HL-60 (cell line): ENCODE results near the gene ZNF205.

ENCODE experiments used
- DNase-seq, 2 experiments: peaks; one replicate each; pipeline ENCODE4 v3.0.0-alpha.2; 2010 to 2020; ENCODE audit warnings: low read depth in 1 of 2, low spot score in 1 of 2
- H3K27ac ChIP-seq: fragments of 250-450 bp; sonication (Bioruptor Pico); replicated peaks from 2 replicates; pipeline ENCODE4 v1.5.1; 2020; ENCODE audit warnings: mild to moderate bottlenecking, moderate library complexity
- H3K27me3 ChIP-seq: fragments of 250-450 bp; sonication (Bioruptor Pico); 2 replicates; pipeline ENCODE4 v1.5.1; 2021; ENCODE audit warnings: mild to moderate bottlenecking, moderate library complexity; ENCODE audit not compliant: insufficient read depth, poor library complexity, severe bottlenecking
- H3K4me3 ChIP-seq: replicated peaks from 2 replicates; pipeline ENCODE4 v1.5.1; 2011; ENCODE audit warnings: mild to moderate bottlenecking, control low read depth, low read length; ENCODE audit not compliant: insufficient read depth
- GABPA ChIP-seq: IDR thresholded peaks from 2 replicates; pipeline ENCODE4 v1.6.1; 2012; ENCODE audit warnings: low read depth
- POLR2AphosphoS5 ChIP-seq: IDR thresholded peaks from 2 replicates; pipeline ENCODE4 v1.6.1; 2012; ENCODE audit warnings: low read depth
- REST ChIP-seq: IDR thresholded peaks from 2 replicates; pipeline ENCODE4 v1.6.1; 2012; ENCODE audit warnings: low read depth; ENCODE audit not compliant: insufficient replicate concordance
- SPI1 ChIP-seq: IDR thresholded peaks from 2 replicates; pipeline ENCODE4 v1.6.1; 2012; ENCODE audit warnings: low read depth, mild to moderate bottlenecking, borderline replicate concordance
- TF ChIP-seq, protein P1 (sequence below): IDR thresholded peaks from one replicate; pipeline ENCODE4 v1.5.1; 2011; ENCODE audit warnings: low read length, control low read depth, inconsistent platforms; ENCODE audit not compliant: insufficient read depth

The ZNF205 gene

DNA sequence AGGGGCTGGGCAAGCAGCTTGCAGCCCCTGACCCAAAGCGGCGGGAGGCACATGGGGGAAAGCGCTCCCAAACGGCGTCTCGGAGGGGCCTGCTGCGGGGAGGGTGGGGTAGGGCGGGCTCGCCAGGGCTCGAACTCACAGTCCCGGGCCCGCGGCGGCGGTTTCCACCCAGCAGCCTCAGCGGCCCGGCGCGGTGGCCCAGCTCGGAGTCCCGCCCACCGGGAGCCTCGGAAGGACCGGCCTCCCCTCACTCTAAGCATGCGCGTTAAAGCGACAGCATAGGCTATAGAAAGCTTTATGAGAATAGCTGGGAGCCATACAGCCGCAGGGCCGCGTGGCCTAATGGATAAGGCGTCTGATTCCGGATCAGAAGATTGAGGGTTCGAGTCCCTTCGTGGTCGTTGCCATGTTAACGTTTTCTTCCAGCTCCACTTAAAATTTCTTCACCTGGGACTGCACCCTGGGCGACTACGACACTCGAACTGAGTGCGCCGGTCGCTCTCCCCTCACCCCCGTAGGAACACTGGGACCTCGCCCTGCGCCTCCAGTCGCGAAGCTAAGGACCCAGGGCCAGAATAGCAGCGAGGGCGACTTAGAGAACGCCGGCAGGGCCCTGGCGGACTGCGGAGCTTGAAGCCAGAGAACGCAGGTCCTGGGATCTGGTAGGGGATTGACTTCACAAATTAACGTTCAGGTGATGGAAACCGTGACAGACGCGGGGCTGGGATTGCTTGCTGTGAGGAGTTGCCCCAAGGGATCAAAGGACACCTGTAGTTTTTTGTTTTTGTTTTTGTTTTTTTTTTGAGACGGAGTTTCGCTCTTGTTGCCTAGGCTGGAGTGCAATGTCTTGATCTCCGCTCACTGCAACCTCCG is 38.2 kb downstream of the ZNF205 start:
- peak overlapping the region; percentile 79 for H3K27ac ChIP-seq
- H3K4me3 ChIP-seq, result peak overlapping the region; percentile 59
- TF ChIP-seq REST (peak; percentile 23), SPI1 (no peak), POLR2AphosphoS5 (peak; percentile 8; the same call in 1 of the 2 replicates), GABPA (peak; percentile 39; the same call in 1 of the 2 replicates)
- TF ChIP-seq, protein P1, sequence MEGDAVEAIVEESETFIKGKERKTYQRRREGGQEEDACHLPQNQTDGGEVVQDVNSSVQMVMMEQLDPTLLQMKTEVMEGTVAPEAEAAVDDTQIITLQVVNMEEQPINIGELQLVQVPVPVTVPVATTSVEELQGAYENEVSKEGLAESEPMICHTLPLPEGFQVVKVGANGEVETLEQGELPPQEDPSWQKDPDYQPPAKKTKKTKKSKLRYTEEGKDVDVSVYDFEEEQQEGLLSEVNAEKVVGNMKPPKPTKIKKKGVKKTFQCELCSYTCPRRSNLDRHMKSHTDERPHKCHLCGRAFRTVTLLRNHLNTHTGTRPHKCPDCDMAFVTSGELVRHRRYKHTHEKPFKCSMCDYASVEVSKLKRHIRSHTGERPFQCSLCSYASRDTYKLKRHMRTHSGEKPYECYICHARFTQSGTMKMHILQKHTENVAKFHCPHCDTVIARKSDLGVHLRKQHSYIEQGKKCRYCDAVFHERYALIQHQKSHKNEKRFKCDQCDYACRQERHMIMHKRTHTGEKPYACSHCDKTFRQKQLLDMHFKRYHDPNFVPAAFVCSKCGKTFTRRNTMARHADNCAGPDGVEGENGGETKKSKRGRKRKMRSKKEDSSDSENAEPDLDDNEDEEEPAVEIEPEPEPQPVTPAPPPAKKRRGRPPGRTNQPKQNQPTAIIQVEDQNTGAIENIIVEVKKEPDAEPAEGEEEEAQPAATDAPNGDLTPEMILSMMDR, result no peak
- H3K27me3 ChIP-seq, result no peaks in the 10 kb centered on the region
- peak; percentile 95 to 97 for DNase-seq

DNA sequence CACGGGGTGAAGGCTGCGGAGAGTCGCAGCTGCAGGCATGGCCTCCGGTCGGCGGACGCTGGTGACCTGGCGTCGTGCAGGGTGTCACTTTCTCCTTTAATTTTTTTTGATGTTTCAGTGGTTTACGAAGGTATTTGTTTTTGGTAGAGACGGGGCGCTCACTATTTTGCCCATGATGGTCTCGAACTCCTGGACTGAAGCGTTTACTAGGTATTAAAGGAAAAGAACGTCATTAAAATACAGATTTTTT is 39.6 kb downstream of the ZNF205 start:
- Histone ChIP-seq H3K4me3 (peak overlapping the region; percentile 52), H3K27me3 (no peaks in the 10 kb centered on the region), H3K27ac (peak overlapping the region; percentile 13)
- TF ChIP-seq, protein P1, result no peak
- TF ChIP-seq SPI1 (no peak), POLR2AphosphoS5 (no peak), REST (no peak), GABPA (no peak)
- peak in 1 of 2 experiments; percentile 56 for DNase-seq

- TF ChIP-seq, protein P1, result no peak
- no peak for TF ChIP-seq SPI1
- 0 out of 2 replicates have a peak, but pooled peaks have one; percentile 9 for TF ChIP-seq GABPA
- no peak for TF ChIP-seq REST
Observed at GRCh38 chr16:3152277-3152990, 40.0 kb downstream of the ZNF205 start.

More at GRCh38 chr16:3152277-3152990, 40.0 kb downstream of the ZNF205 start:
- Histone ChIP-seq H3K27ac (peak overlapping the region; percentile 13), H3K4me3 (peak overlapping the region; percentile 52), H3K27me3 (no peaks in the 10 kb centered on the region)
- DNase-seq, result peak in 1 of 2 experiments; percentile 92
